MM.1S (cell line): ENCODE measurements around the gene MAP3K20.

Experiments
- DNase-seq: peaks from one replicate; pipeline ENCODE4 v3.0.0-alpha.2; 2015
- H2AFZ ChIP-seq: fragments of 300-600 bp; sonication (generic); 2 replicates; pipeline ENCODE4 v1.6.0; 2016; ENCODE audit warnings: antibody characterized with exemption, low read length
- H3F3A ChIP-seq: fragments of 300-600 bp; sonication (generic); 2 replicates; pipeline ENCODE4 v1.6.1; 2016; ENCODE audit warnings: mild to moderate bottlenecking, antibody characterized with exemption, low read length, moderate library complexity, mixed read lengths; ENCODE audit not compliant: insufficient read depth
- H3K27ac ChIP-seq: fragments of 300-600 bp; sonication (generic); 2 replicates; pipeline ENCODE4 v1.5.1; 2016; ENCODE audit warnings: mild to moderate bottlenecking, low read length
- H3K27me3 ChIP-seq: fragments of 300-600 bp; sonication (generic); replicated peaks from 2 replicates; pipeline ENCODE4 v1.6.0; 2016; ENCODE audit warnings: low read length; ENCODE audit not compliant: insufficient read depth
- H3K36me3 ChIP-seq: fragments of 300-600 bp; sonication (generic); replicated peaks from 2 replicates; pipeline ENCODE4 v1.6.1; 2016; ENCODE audit warnings: mild to moderate bottlenecking, low read length, mixed read lengths; ENCODE audit not compliant: insufficient read depth
- H3K4me1 ChIP-seq: fragments of 300-600 bp; sonication (generic); 2 replicates; pipeline ENCODE4 v1.6.1; 2016; ENCODE audit warnings: low read length, mixed read lengths
- H3K4me2 ChIP-seq: fragments of 300-600 bp; sonication (generic); 2 replicates; pipeline ENCODE4 v1.6.0; 2016; ENCODE audit warnings: low read depth, low read length
- H3K4me3 ChIP-seq: fragments of 300-600 bp; sonication (generic); 2 replicates; pipeline ENCODE4 v1.5.1; 2016; ENCODE audit warnings: low read length, mixed read lengths
- H3K79me2 ChIP-seq: fragments of 300-600 bp; sonication (generic); 2 replicates; pipeline ENCODE4 v1.6.1; 2016; ENCODE audit warnings: mixed run types, low read length, mixed read lengths
- H3K9ac ChIP-seq: fragments of 300-600 bp; sonication (generic); 2 replicates; pipeline ENCODE4 v1.6.1; 2016; ENCODE audit warnings: low read length, mixed read lengths
- H3K9me2 ChIP-seq: fragments of 300-600 bp; sonication (generic); replicated peaks from 2 replicates; pipeline ENCODE4 v1.6.1; 2016; ENCODE audit warnings: mild to moderate bottlenecking, low read length, mixed read lengths; ENCODE audit not compliant: insufficient read depth
- H3K9me3 ChIP-seq: fragments of 300-600 bp; sonication (generic); replicated peaks from 2 replicates; pipeline ENCODE4 v1.6.1; 2016; ENCODE audit warnings: mild to moderate bottlenecking, low read length, mixed read lengths; ENCODE audit not compliant: insufficient read depth
- H4K20me1 ChIP-seq: fragments of 300-600 bp; sonication (generic); 2 replicates; pipeline ENCODE4 v1.6.1; 2016; ENCODE audit warnings: mild to moderate bottlenecking, low read length, moderate library complexity, mixed read lengths; ENCODE audit not compliant: insufficient read depth
- EZH2 ChIP-seq: fragments of 300-600 bp; sonication (generic); optimal IDR thresholded peaks from 2 replicates; pipeline ENCODE3; 2017; ENCODE audit warnings: low read depth, mild to moderate bottlenecking, antibody characterized with exemption, low read length, mixed read lengths
- EZH2phosphoT487 ChIP-seq: fragments of 300-600 bp; sonication (generic); IDR thresholded peaks from 2 replicates; pipeline ENCODE4 v1.6.1; 2018; ENCODE audit warnings: antibody characterized with exemption, low read length
- TF ChIP-seq, protein P1 (sequence below): fragments of 300-600 bp; sonication (generic); IDR thresholded peaks from 2 replicates; pipeline ENCODE4 v1.5.1; 2016; ENCODE audit warnings: antibody characterized with exemption, low read length, mixed read lengths

MAP3K20 gene

DNA sequence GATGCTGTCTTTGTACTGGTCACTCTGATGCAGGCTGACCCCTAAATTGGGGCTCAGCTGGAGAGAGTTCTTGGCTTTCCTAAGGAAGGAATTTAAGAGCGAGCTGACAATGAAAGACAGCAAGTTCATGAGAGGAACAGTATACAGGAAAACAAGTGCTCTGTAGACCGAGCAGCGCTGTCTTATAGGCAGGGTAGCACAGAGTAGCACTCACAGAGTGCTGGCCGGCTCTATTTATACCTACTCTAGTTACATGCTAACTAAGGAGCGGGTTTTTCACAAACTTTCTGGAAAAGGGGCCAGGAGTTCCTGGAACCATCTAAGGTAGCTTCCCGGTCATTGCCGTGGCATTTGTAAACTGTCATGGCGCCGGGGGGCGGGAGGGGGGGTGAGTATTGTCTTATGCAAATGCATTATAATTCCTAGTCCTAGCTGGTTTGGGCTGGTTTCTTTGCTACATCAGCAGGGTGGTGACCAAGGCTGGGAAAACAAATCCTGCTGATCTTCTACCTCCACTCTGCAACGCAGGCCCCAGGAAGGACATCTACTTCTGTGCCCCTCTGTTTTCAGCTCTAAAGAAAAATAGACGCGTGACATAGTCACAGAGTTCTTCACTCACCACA is 31.6 kb upstream of the MAP3K20 start:
- H3K4me1 ChIP-seq = no peaks in the 10 kb centered on the region
- H3K27ac ChIP-seq = no peak overlapping the region
- no peaks in the 10 kb centered on the region for H3F3A ChIP-seq
- TF ChIP-seq, protein P1, sequence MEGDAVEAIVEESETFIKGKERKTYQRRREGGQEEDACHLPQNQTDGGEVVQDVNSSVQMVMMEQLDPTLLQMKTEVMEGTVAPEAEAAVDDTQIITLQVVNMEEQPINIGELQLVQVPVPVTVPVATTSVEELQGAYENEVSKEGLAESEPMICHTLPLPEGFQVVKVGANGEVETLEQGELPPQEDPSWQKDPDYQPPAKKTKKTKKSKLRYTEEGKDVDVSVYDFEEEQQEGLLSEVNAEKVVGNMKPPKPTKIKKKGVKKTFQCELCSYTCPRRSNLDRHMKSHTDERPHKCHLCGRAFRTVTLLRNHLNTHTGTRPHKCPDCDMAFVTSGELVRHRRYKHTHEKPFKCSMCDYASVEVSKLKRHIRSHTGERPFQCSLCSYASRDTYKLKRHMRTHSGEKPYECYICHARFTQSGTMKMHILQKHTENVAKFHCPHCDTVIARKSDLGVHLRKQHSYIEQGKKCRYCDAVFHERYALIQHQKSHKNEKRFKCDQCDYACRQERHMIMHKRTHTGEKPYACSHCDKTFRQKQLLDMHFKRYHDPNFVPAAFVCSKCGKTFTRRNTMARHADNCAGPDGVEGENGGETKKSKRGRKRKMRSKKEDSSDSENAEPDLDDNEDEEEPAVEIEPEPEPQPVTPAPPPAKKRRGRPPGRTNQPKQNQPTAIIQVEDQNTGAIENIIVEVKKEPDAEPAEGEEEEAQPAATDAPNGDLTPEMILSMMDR = no peak
- TF ChIP-seq EZH2 = no peak
- no peak for TF ChIP-seq EZH2phosphoT487
- H4K20me1 ChIP-seq = no peaks in the 10 kb centered on the region
- no peaks in the 10 kb centered on the region for H3K79me2 ChIP-seq
- DNase-seq = no peak
- no peaks in the 10 kb centered on the region for H3K9me3 ChIP-seq
- no peak overlapping the region for H3K4me3 ChIP-seq
- no peaks in the 10 kb centered on the region for H3K36me3 ChIP-seq
- H2AFZ ChIP-seq = no peak overlapping the region
- H3K4me2 ChIP-seq = no peak overlapping the region
- no peaks in the 10 kb centered on the region for H3K27me3 ChIP-seq
- no peak overlapping the region for H3K9ac ChIP-seq
- no peaks in the 10 kb centered on the region for H3K9me2 ChIP-seq

DNA sequence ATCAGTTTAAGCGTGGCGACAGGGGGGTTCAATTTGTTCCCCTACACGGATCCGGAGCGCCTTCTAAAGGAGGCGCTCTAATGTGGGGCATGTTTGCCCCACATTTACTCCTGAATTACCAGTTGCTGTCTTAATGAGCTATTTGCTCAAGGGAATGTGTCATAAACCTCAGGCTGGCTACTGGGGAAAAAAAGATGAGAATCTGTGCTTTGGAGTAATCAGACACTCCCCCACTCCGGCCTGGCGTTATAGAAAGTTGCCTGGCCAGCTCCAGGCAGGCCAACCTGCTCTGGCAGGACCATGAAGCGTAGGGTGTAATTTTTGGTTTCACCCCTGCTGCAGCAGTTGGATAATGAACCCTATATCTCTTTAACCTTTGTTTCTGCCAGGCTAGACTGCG is 31.0 kb upstream of the MAP3K20 start:
- H3K9me2 ChIP-seq = no peaks in the 10 kb centered on the region
- H4K20me1 ChIP-seq = no peaks in the 10 kb centered on the region
- no peaks in the 10 kb centered on the region for H3K36me3 ChIP-seq
- no peak overlapping the region for H3K4me2 ChIP-seq
- H3K27me3 ChIP-seq = no peaks in the 10 kb centered on the region
- no peak overlapping the region for H3K27ac ChIP-seq
- no peak for DNase-seq
- no peaks in the 10 kb centered on the region for H3K4me1 ChIP-seq
- no peaks in the 10 kb centered on the region for H3K79me2 ChIP-seq
- no peak overlapping the region for H3K9ac ChIP-seq
- TF ChIP-seq, protein P1 = no peak
- TF ChIP-seq EZH2phosphoT487 (no peak), EZH2 (no peak)
- H3K4me3 ChIP-seq = no peak overlapping the region
- no peaks in the 10 kb centered on the region for H3F3A ChIP-seq
- no peaks in the 10 kb centered on the region for H3K9me3 ChIP-seq
- no peak overlapping the region for H2AFZ ChIP-seq

DNA sequence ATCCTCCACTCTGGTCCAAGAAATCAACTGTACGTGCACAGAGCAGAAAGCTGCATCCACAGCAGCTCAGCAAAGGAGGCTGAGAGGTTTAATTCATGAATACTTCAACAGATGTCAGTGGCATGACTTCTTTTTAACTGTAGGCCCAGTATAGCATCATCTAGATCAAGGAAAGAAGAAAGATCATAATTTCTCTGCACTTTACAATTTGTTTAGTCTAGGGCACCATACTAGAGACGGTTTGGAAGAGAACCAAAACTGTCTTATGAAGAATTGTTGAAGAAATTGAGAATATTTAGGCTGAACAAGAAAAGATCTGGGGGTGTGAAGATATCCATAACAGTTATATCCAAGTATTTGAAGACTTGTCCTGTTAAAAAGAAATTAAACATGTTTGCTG is 30.5 kb upstream of the MAP3K20 start:
- DNase-seq = no peak
- H3K4me2 ChIP-seq = no peak overlapping the region
- H3K27ac ChIP-seq = no peak overlapping the region
- H4K20me1 ChIP-seq = no peaks in the 10 kb centered on the region
- no peak overlapping the region for H2AFZ ChIP-seq
- H3K9me3 ChIP-seq = no peaks in the 10 kb centered on the region
- no peak overlapping the region for H3K4me3 ChIP-seq
- H3K4me1 ChIP-seq = no peaks in the 10 kb centered on the region
- H3F3A ChIP-seq = no peaks in the 10 kb centered on the region
- TF ChIP-seq, protein P1 = no peak
- no peak for TF ChIP-seq EZH2phosphoT487
- TF ChIP-seq EZH2 = no peak
- H3K9ac ChIP-seq = no peak overlapping the region
- no peaks in the 10 kb centered on the region for H3K9me2 ChIP-seq
- H3K36me3 ChIP-seq = no peaks in the 10 kb centered on the region
- no peaks in the 10 kb centered on the region for H3K79me2 ChIP-seq
- no peaks in the 10 kb centered on the region for H3K27me3 ChIP-seq
